ENCODE measurements around the gene VSIG10L2.
A peak's percentile ranks its signal among the peaks of the same experiment; 100 is the strongest.
"Not testable (repeated sequence)": the region's sequence is repeated elsewhere in the genome, so short reads cannot be mapped to it uniquely, and the experiment has no call there.

The VSIG10L2 gene

GRCh38 chr11:125974284-125974683 is 28.4 kb downstream of the VSIG10L2 start:
- DNase-seq: no peak

GRCh38 chr11:125975634-125976033 is 29.8 kb downstream of the VSIG10L2 start:
- no peak for DNase-seq

GRCh38 chr11:125976156-125976555 is 30.3 kb downstream of the VSIG10L2 start:
- no peak for DNase-seq

GRCh38 chr11:125977333-125977732 is 31.5 kb downstream of the VSIG10L2 start:
- DNase-seq: no peak

GRCh38 chr11:125978181-125978716 is 32.4 kb downstream of the VSIG10L2 start:
- DNase-seq: no peak

GRCh38 chr11:125978778-125979407 is 33.0 kb downstream of the VSIG10L2 start:
- DNase-seq: no peak

- no peak for DNase-seq
These were observed 33.7 kb downstream of the VSIG10L2 start for GRCh38 chr11:125979511-125979910.

- no peak for DNase-seq
These were observed 34.6 kb downstream of the VSIG10L2 start for GRCh38 chr11:125980436-125980835.

- no peak for DNase-seq
These were observed 36.5 kb downstream of the VSIG10L2 start for GRCh38 chr11:125982348-125982730.

- DNase-seq: not testable (repeated sequence)
These were observed 40.1 kb downstream of the VSIG10L2 start for GRCh38 chr11:125985956-125986355.

- no peak for DNase-seq
These were observed 41.3 kb downstream of the VSIG10L2 start for GRCh38 chr11:125987066-125987641.

GRCh38 chr11:125990244-125990643 is 44.4 kb downstream of the VSIG10L2 start:
- DNase-seq: peak; percentile 30

- DNase-seq: no peak
These were observed 47.0 kb downstream of the VSIG10L2 start for GRCh38 chr11:125992893-125993292.

GRCh38 chr11:125994509-125994908 is 48.7 kb downstream of the VSIG10L2 start:
- no peak for DNase-seq

- peak; percentile 78 for DNase-seq
These were observed 49.5 kb downstream of the VSIG10L2 start for GRCh38 chr11:125995313-125995712.

- DNase-seq: no peak
These were observed 52.4 kb downstream of the VSIG10L2 start for GRCh38 chr11:125998267-125998666.

GRCh38 chr11:125999234-125999880 is 53.5 kb downstream of the VSIG10L2 start:
- DNase-seq: no peak

- DNase-seq: no peak
These were observed 56.3 kb downstream of the VSIG10L2 start for GRCh38 chr11:126002181-126002580.
